ENCODE results near the gene MAP4K4. TPM values are rescaled to one million over a fixed set of nuclear protein-coding genes. Genes with fewer than 3 reads are reported as not detected.

The MAP4K4 gene
- total RNA-seq, 2 experiments from 2014 or later = 67.2 to 181 TPM

GRCh38 chr2:101843471-101843870 lies 146.0 kb downstream of the MAP4K4 start:
- intact Hi-C loops (cut with micrococcal nuclease; ENCODE audit: unreplicated experiment) = no loop called here

DNA sequence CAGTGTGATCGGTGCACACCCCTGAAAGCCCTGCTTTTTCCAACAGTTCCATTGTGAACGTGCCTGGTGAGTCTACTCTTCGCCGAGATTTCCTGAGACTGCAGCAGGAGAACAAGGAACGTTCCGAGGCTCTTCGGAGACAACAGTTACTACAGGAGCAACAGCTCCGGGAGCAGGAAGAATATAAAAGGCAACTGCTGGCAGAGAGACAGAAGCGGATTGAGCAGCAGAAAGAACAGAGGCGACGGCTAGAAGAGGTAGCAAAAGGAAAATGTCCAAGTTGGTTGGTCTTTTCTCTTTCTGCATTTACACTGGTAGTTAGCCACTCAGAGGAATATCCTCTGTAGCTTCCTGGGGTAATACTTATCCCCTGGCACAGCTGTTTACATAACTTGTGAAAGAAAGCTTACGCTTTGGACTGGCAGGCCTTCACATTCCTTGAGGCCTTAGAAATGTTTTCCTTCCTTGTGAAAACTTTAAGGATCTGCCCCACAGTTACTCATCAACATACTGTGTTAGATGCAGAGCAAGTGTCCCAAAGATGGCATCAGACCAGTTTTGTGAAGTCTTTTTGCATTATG lies 146.6 kb downstream of the MAP4K4 start:
- no peak for DNase-seq (ENCODE audit: low spot score)
- Histone ChIP-seq H2AFZ (ENCODE audit: low read length) (no peak overlapping the region), H3K4me1 (ENCODE audit: insufficient read depth, low read length, poor library complexity, severe bottlenecking) (no peaks in the 10 kb centered on the region), H3K9me3 (ENCODE audit: low read length) (no peaks in the 10 kb centered on the region), H3K27ac (ENCODE audit: low read depth, low read length, poor library complexity, severe bottlenecking) (no peak overlapping the region), H3K9me2 (ENCODE audit: insufficient read depth, low read length) (no peaks in the 10 kb centered on the region), H3K36me3 (ENCODE audit: insufficient read depth, low read length) (peaks cover 93% of the 10 kb centered on the region), H3K79me2 (ENCODE audit: insufficient read depth, low read depth, low read length) (no peaks in the 10 kb centered on the region), H4K20me1 (ENCODE audit: insufficient read depth, low read length) (no peaks in the 10 kb centered on the region), H3K4me2 (ENCODE audit: low read length) (no peak overlapping the region), H3K4me3 (ENCODE audit: low read depth, low read length, poor library complexity, severe bottlenecking) (no peak overlapping the region)
- POLR2A ChIA-PET = no interaction called here
- intact Hi-C loops (cut with micrococcal nuclease; ENCODE audit: unreplicated experiment) = no loop called here
- TF ChIP-seq EZH2phosphoT487 (IDR thresholded peaks at IDR 0.05; ENCODE audit: borderline replicate concordance, low read depth, low read length) = no peak
- TF ChIP-seq CTCF (conservative IDR thresholded peaks at IDR 0.05; ENCODE audit: low read length) = no peak
- no TSS peak for BruUV-seq (replicated peaks)
- CTCF ChIA-PET (ENCODE audit: unreplicated experiment) = no interaction called here

More at GRCh38 chr2:101843471-101843870, 146.0 kb downstream of the MAP4K4 start:
- no peak for DNase-seq (ENCODE audit: low spot score)
- Histone ChIP-seq H2AFZ (ENCODE audit: low read length) (no peak overlapping the region), H3K4me3 (ENCODE audit: low read depth, low read length, poor library complexity, severe bottlenecking) (no peak overlapping the region), H3K27ac (ENCODE audit: low read depth, low read length, poor library complexity, severe bottlenecking) (no peak overlapping the region), H3K9me2 (ENCODE audit: insufficient read depth, low read length) (no peaks in the 10 kb centered on the region), H3K4me1 (ENCODE audit: insufficient read depth, low read length, poor library complexity, severe bottlenecking) (no peaks in the 10 kb centered on the region), H4K20me1 (ENCODE audit: insufficient read depth, low read length) (no peaks in the 10 kb centered on the region), H3K36me3 (ENCODE audit: insufficient read depth, low read length) (peaks cover 95% of the 10 kb centered on the region), H3K79me2 (ENCODE audit: insufficient read depth, low read depth, low read length) (no peaks in the 10 kb centered on the region), H3K4me2 (ENCODE audit: low read length) (no peak overlapping the region), H3K9me3 (ENCODE audit: low read length) (no peaks in the 10 kb centered on the region)
- ChIA-PET POLR2A (no interaction called here), CTCF (ENCODE audit: unreplicated experiment) (no interaction called here)
- no peak for TF ChIP-seq EZH2phosphoT487 (IDR thresholded peaks at IDR 0.05; ENCODE audit: borderline replicate concordance, low read depth, low read length)
- no peak for TF ChIP-seq CTCF (conservative IDR thresholded peaks at IDR 0.05; ENCODE audit: low read length)
- BruUV-seq (replicated peaks) = no TSS peak

DNA sequence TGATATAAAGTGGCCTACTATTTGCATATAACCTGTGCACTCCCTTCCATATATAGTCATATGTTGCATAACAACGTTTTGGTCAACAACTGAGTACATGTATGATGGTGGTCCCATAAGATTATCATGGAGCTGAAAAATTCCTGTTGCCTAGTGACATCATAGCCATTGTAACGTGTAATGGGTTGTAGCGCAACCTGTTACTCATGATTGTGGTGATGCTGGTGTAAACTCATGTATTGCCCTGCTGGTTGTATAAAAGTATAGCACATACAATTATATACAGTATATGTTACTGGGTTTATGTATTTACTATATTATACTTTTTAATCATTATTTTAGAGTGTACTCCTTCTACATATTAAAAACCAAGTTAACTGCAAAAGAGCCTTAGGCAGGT lies 149.5 kb downstream of the MAP4K4 start:
- H3K27ac ChIP-seq (ENCODE audit: low read depth, low read length, poor library complexity, severe bottlenecking) = no peak overlapping the region
- peaks cover 88% of the 10 kb centered on the region for H3K36me3 ChIP-seq (ENCODE audit: insufficient read depth, low read length)
- TF ChIP-seq CTCF (conservative IDR thresholded peaks at IDR 0.05; ENCODE audit: low read length) (no peak), EZH2phosphoT487 (IDR thresholded peaks at IDR 0.05; ENCODE audit: borderline replicate concordance, low read depth, low read length) (no peak)
- ChIA-PET POLR2A (interaction anchor here (0.5 to 1.6 kb wide), 3 partner anchors 19 to 1049 kb away, joined by 3 to 4 read pairs (median 3); no protein-coding TSS in a partner anchor), CTCF (ENCODE audit: unreplicated experiment) (no interaction called here)
- no peak overlapping the region for H2AFZ ChIP-seq (ENCODE audit: low read length)
- H3K4me1 ChIP-seq (ENCODE audit: insufficient read depth, low read length, poor library complexity, severe bottlenecking) = no peaks in the 10 kb centered on the region
- no peak overlapping the region for H3K4me3 ChIP-seq (ENCODE audit: low read depth, low read length, poor library complexity, severe bottlenecking)
- H3K9me3 ChIP-seq (ENCODE audit: low read length) = no peaks in the 10 kb centered on the region
- BruUV-seq (replicated peaks) = no TSS peak
- intact Hi-C loops (cut with micrococcal nuclease; ENCODE audit: unreplicated experiment) = no loop called here
- H4K20me1 ChIP-seq (ENCODE audit: insufficient read depth, low read length) = no peaks in the 10 kb centered on the region
- no peak for DNase-seq (ENCODE audit: low spot score)
- no peaks in the 10 kb centered on the region for H3K79me2 ChIP-seq (ENCODE audit: insufficient read depth, low read depth, low read length)
- H3K4me2 ChIP-seq (ENCODE audit: low read length) = no peak overlapping the region
- no peaks in the 10 kb centered on the region for H3K9me2 ChIP-seq (ENCODE audit: insufficient read depth, low read length)
